ENCODE data around the gene PPM1G. TPM values are rescaled to one million over a fixed set of nuclear protein-coding genes. Genes with fewer than 3 reads are reported as not detected.

PPM1G gene
- total RNA-seq, 1 donor from 2014 or later = 157 TPM

DNA sequence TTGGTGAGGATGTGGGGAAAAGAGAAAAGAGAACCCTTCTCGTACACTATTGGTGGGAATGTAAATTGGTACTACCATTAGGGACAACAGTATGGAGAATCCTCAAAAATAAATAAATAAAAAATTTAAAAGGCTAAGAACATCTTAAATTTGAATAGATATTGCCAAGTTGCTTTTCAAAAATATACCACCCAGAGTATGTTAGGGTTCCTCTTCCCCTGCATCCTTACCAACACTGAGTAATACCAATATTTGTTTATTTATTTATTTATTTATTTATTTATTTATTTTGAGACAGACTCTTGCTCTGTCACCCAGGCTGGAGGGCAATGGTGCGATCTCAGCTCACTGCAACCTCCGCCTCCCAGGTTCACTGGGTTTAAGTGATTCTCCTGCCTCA is 13.6 kb upstream of the PPM1G start:
- Mint-ChIP-seq H3K4me1 (peaks cover 5% of the 10 kb centered on the region), H3K27ac (ENCODE audit: unreplicated experiment) (no peak overlapping the region), H3K27me3 (ENCODE audit: low read depth) (no peaks in the 10 kb centered on the region), H3K36me3 (ENCODE audit: low read depth) (no peaks in the 10 kb centered on the region), H3K4me3 (no peak overlapping the region), H3K9me3 (no peaks in the 10 kb centered on the region)
- TF ChIP-seq, protein P1, sequence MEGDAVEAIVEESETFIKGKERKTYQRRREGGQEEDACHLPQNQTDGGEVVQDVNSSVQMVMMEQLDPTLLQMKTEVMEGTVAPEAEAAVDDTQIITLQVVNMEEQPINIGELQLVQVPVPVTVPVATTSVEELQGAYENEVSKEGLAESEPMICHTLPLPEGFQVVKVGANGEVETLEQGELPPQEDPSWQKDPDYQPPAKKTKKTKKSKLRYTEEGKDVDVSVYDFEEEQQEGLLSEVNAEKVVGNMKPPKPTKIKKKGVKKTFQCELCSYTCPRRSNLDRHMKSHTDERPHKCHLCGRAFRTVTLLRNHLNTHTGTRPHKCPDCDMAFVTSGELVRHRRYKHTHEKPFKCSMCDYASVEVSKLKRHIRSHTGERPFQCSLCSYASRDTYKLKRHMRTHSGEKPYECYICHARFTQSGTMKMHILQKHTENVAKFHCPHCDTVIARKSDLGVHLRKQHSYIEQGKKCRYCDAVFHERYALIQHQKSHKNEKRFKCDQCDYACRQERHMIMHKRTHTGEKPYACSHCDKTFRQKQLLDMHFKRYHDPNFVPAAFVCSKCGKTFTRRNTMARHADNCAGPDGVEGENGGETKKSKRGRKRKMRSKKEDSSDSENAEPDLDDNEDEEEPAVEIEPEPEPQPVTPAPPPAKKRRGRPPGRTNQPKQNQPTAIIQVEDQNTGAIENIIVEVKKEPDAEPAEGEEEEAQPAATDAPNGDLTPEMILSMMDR (conservative IDR thresholded peaks at IDR 0.05) = no peak
- DNase-seq (ENCODE audit: low read depth, low spot score) = no peak

DNA sequence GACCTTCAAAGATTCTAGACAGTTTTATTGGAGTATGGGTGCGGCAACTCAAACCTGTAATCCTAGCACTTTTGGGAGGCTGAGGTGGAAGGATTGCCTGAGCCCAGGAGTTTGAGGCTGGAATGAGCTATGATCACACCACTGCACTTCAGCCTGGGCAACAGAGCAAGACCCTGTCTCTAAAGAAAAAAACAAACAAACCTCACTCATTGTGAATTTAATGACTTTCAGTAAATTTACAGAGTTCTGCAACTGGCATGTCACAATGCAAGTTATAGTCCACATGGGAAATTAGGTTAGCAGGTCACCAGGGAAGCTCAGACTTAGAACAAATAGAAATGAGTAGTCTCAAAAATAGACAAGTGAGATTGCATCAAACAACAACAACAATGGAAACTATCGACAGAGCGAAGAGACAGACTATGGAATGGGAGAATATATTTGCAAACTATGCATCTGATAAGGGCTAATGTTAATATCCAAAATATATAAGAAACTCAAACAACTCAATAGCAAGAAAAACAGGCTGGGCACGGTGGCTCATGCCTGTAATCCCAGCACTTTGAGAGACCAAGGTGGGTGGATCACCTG is 12.4 kb upstream of the PPM1G start:
- Mint-ChIP-seq H3K9me3 (no peaks in the 10 kb centered on the region), H3K36me3 (ENCODE audit: low read depth) (no peaks in the 10 kb centered on the region), H3K4me1 (no peaks in the 10 kb centered on the region), H3K27ac (ENCODE audit: unreplicated experiment) (no peak overlapping the region), H3K27me3 (ENCODE audit: low read depth) (no peaks in the 10 kb centered on the region), H3K4me3 (no peak overlapping the region)
- DNase-seq (ENCODE audit: low read depth, low spot score) = no peak
- TF ChIP-seq, protein P1 (conservative IDR thresholded peaks at IDR 0.05) = no peak

DNA sequence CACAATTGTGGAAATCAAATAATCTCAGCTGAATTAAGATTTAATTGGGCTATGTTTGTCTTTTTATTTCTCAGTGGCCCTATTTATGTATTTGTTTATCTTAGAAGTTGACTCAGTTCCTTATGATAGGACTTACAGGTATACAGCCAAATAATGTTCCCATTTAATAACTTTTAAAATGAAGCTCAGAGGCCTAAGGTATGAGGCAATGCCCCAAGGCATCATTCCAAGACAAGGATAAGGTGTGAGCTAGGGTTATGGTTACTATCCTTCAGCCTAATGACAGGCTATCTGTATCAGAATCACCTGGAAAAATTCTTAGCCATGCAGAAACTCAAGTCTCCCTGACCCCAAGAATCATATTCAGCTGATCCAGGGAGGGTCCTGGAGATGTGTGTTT is 11.6 kb upstream of the PPM1G start:
- DNase-seq (ENCODE audit: low read depth, low spot score) = no peak
- Mint-ChIP-seq H3K27me3 (ENCODE audit: low read depth) (no peaks in the 10 kb centered on the region), H3K27ac (ENCODE audit: unreplicated experiment) (no peak overlapping the region), H3K36me3 (ENCODE audit: low read depth) (no peaks in the 10 kb centered on the region), H3K9me3 (no peaks in the 10 kb centered on the region), H3K4me1 (no peaks in the 10 kb centered on the region), H3K4me3 (no peak overlapping the region)
- TF ChIP-seq, protein P1 (conservative IDR thresholded peaks at IDR 0.05) = no peak

DNA sequence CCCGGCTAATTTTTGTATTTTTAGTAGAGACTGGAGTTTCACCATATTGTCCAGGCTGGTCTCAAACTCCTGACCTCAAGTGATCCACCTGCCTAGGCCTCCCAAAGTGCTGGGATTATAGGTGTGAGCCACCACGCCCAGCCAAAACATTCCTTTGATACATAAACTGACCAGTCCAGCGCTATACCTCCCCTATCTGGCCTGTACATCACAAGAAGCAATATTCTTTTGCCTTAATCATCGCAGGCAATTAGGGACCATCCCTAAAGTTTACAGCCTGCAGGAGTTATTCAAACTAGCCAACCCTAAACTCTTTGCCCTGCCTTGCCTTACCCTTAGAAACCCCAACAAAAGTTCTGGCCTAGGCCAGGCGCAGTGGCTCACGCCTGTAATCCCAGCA is 6.8 kb upstream of the PPM1G start:
- Mint-ChIP-seq H3K9me3 (peaks cover 2% of the 10 kb centered on the region), H3K4me1 (peaks cover 4% of the 10 kb centered on the region), H3K27me3 (ENCODE audit: low read depth) (peaks cover 4% of the 10 kb centered on the region), H3K4me3 (peak overlapping the region; percentile 19), H3K27ac (ENCODE audit: unreplicated experiment) (no peak overlapping the region), H3K36me3 (ENCODE audit: low read depth) (no peaks in the 10 kb centered on the region)
- TF ChIP-seq, protein P1 (conservative IDR thresholded peaks at IDR 0.05) = no peak
- no peak for DNase-seq (ENCODE audit: low read depth, low spot score)

DNA sequence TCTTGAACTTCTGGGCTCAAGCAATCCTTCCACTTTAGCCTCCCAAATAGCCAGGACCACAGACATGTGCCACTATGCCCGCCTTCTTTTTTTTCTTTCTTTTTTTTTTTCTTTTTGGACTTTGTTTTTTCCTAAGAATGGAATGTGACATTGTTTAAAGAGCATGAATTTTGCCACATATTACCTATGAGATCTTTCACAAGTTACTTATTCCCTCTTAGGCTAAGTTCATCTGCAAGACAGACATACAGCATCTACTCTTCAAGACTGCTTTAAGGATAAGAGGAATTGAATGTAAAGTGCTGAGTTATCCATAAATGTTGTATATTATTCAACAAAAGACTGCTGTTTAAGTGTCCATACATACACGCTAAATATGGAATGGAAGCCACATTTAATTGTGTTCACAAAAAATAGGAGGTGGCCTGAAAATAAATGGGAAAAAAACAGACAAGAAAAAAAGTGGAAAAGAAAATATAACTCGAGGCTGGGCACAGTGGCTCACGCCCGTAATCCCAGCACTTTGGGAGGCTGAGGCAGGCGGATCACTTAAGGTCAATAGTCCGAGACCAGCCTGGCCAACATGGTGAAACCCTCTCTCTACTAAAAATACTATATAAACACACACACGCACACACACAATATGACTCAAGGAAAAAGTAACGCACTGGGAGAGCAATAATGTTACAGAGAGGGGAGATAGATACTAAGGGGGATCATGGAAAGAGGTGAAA is 3.2 kb upstream of the PPM1G start:
- no peak overlapping the region for H3K27ac Mint-ChIP-seq (ENCODE audit: unreplicated experiment)
- peaks cover 24% of the 10 kb centered on the region for H3K4me1 Mint-ChIP-seq
- TF ChIP-seq, protein P1 (conservative IDR thresholded peaks at IDR 0.05) = no peak
- no peak for DNase-seq (ENCODE audit: low read depth, low spot score)
- H3K9me3 Mint-ChIP-seq = peaks cover 6% of the 10 kb centered on the region
- H3K4me3 Mint-ChIP-seq = peak overlapping the region; percentile 60
- peaks cover 4% of the 10 kb centered on the region for H3K27me3 Mint-ChIP-seq (ENCODE audit: low read depth)
- H3K36me3 Mint-ChIP-seq (ENCODE audit: low read depth) = peaks cover 3% of the 10 kb centered on the region
